Choroid plexus epithelial cell (primary cell): ENCODE results near the gene RPL21.

Source experiments
- DNase-seq: peaks from one replicate; pipeline ENCODE4 v3.0.0-alpha.2; 2010; ENCODE audit warnings: low read depth
- H3K4me3 ChIP-seq: 2 replicates; pipeline ENCODE4 v1.5.1; 2011; ENCODE audit warnings: low read depth, mild to moderate bottlenecking, control low read depth, low read length, moderate library complexity
- CTCF ChIP-seq: conservative IDR thresholded peaks from 2 replicates; pipeline ENCODE4 v1.5.1; 2011; ENCODE audit warnings: low read depth, mild to moderate bottlenecking, control low read depth, inconsistent platforms, low read length, moderate library complexity

RPL21 gene

DNA sequence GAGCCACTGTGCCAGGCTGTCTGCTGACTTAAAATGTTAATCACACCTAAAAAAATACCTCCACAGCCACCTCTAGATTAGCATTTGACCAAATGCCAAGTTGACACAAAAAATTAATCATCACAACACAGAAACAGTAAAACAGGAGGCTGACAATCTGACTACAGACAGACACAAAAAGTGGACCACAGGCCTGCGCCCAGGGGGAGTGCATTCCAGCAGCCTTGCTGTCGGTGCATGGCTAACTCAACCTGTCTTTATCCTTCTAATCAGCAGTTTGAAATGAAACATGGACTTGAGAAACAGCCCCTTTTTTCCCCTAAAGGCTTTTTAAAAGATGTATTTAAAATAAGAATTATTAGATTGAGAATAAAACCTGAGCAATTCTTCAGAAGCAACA, 53.3 kb downstream of the RPL21 start:
- no peak for DNase-seq
- no peak for TF ChIP-seq CTCF
- no peak overlapping the region for H3K4me3 ChIP-seq
